Measurements from ENCODE around the gene MEGF6.

Gene MEGF6

DNA sequence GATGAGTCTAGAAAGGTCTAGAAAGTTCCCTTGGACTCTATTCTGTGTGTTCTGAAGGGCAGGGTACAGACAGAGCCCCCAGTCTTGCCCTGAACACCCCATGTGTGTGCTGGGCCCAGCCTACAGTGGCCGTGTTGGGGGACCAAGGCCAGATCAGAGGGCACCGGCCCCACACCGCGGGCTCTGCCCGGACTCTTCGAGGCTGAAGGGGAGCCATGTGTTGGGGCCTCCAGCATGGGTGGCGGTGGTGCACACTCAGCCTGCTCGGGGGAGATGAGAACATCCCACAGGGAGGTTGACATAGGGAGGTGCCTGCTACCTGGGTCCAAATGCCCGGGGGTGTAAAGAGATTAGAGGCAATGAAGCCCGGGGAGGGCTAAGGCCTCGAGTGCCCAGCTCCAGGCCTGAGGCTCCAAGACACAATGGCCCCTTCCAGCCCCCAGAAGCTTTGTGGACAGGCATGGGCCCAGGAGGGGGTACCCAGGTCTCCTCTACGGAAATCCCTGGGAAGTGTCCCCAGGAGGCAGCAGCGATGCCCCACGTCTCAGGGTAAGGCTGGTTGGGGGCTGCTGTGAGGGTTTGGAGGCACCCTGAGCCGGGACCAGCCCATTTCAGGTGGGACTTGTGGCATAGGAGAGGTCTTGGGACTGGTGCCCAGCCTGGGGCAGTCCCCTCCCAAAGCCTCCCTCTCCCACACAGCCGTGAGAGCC is 144.8 kb downstream of the MEGF6 start:
- no peak for DNase-seq

DNA sequence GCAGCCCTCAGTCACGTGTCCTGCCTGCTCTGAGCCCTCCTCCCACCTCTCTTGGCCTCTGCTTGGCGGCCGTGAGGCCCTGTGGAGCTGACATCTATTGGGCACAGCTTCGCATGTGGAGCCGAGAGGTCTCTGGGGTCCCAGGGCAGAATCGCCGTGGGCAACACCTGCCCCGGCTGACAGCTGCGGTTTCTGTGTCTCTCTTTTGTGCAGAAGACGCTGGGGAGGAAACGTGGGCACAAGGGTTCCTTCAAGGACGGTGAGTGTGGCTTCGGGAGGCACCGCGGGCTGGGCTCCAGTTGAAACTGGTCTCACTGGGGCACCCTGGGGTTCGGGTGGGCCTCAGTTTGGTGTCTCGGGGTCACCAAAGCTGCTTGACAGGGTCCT is 145.4 kb downstream of the MEGF6 start:
- no peak for DNase-seq

DNA sequence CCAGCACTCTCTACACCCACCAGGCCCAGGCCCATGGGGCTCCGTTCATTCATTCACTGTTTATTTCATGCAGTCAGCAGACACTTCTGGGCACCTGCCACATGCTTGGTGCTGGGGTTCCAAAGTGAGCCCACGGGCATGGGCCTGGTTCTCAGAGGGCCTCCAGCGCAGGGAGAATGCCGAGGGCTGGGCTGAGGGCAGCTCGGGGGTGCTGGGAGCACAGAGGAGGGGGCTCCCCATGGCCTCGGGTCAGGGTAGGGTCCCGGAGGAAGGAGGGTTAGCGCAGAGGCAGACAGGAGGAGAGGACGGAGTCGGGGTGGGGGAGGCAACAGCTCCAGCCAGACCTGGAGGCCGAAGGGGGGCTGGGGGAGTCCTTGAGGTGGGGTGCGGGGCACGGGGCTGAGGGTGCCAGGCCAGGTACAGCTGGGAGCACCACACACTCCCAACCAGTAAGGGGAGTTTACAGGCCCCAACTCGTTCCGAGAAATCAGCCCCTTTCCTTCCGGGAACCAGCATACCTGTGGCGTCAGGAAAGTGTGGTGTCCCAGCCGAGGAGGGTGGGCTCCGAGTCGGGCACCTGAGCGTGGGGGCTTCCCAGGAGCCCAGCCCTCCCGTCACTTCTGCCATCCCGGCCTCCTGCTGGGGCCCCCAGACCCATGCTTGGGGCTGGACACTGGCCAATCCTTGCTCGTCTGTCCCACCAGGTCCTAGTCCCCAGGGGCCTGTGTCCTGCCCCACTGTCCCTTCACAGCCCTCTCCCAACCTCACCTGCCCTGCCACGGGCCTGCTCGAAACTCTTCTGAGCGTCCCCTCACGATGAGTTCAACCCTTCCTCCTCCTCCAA is 146.0 kb downstream of the MEGF6 start:
- DNase-seq, result no peak

- no peak for DNase-seq
Observed at GRCh38 chr1:3464649-3465025, 146.7 kb downstream of the MEGF6 start.

DNA sequence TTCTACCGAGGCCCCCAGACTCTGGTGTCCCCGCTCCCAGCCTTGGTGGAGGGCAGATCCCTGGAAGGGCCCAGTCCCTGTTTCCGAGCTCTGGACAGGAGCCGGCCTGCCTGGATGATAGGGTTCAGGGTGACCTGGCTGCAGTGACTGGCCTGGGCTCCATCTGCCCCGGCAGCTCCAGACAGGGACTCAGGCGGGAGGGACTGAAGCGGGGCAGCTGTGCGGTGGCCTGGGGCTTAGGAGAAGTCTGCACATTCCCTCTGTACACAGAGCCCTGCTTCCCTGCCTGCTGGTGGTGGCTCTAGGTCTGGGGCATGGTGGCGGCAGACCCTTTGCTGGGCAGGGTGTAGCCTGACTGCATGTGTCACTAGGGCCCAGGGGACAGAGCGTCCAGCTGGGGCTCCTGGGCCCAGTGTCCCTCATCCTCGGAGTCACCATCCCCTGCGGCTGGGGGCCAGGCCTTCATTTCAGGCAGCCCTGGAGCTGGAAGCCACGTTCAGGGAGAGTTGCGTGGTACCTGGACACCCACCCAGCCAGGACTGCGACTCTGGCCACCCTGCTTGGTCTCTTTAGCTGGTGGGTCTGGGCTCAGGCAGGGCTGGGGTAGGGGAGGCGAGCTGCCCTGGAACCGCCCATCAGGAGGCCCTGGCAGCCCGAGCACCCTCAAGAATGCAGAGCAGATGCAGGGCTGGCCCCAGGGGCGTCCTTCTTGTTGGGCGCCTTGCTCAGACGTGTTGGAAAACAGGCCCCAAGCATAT is 147.2 kb downstream of the MEGF6 start:
- no peak for DNase-seq

GRCh38 chr1:3463408-3463863 is 147.9 kb downstream of the MEGF6 start:
- DNase-seq, result no peak

DNA sequence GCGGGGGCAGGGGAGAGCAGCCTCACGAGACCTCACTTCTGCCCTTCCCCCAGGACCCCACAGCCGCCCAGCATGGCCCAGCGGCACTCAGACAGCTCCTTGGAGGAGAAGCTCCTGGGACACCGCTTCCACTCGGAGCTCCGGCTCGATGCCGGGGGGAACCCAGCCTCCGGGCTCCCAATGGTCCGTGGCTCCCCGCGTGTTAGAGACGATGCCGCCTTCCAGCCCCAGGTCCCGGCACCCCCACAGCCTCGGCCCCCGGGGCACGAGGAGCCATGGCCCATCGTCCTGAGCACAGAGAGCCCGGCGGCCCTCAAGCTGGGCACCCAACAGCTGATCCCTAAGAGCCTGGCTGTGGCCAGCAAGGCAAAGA is 148.3 kb downstream of the MEGF6 start:
- DNase-seq, result no peak

DNA sequence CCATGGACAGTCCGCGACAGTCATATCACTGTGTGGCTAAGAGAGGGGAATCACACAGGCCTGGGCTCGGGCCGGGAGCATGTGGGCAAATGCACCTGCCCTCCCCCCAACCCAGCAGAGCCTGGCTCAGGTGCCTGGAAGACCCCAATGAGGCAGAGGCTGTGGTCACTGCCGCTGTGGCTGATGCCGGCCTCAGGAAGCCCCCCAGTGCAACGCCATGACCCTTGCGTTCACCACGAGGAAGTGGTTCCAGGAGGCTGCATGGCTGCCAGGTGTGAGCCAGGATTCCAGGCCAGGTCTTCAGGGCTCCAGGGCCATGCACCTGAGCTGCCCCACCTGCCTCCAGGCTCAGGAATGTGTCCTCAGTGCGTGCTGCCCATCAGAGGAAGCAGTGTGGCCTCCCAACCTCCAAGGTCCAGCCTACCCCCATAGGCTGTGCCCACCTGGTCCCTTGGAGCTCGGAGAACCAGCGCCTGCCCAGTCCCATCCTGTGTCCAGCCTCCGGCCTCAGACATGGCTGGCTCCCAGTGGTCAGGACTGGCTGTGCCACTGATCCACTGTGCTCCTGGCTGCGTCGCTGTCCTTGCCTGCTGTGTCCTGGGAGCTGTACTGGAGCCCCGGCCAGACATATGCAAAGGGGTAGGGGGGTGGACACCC is 148.8 kb downstream of the MEGF6 start:
- DNase-seq, result no peak

DNA sequence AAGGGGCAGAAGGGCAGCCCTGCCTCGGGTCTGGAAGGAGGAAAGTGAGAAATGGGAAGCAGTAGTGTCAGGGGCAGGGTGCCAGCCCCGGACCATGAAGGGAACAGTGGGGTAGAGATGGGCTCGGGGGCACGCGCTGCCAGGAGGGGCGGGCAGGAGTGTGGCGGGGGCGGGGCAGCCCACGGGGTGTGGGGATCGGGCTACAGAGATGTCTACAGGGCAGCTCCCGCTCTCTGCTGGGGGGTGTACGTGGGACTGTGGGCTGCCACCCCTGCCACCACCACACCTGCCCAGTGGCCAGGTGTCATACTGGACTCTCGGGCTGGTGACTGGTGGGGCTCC is 149.4 kb downstream of the MEGF6 start:
- no peak for DNase-seq

- no peak for DNase-seq
Observed at GRCh38 chr1:3461238-3461933, 149.9 kb downstream of the MEGF6 start.

DNA sequence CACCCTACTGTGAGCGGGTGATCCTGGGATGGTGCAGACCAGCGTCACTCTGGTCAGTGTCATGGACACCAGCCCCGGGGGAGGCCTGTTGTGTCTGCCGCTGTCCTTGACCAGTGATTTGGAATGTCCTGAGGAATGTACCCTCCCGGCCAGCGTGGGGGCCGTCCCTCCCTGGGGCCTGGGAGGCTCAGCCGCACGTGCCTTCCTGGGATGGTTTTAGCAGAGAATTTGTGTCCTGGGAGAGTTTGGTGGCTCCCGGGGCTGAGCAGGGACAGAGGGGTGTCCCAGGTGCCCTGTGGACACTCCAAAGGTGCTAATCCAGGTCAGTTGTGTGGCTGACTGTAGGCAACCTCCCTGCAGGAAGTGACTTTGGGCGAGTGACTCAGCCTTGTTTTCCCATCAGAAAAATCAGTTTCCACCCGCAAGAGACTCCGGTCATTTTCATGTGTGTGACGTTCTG is 150.6 kb downstream of the MEGF6 start:
- DNase-seq, result no peak

- no peak for DNase-seq
Observed at GRCh38 chr1:3459940-3460671, 151.2 kb downstream of the MEGF6 start.

DNA sequence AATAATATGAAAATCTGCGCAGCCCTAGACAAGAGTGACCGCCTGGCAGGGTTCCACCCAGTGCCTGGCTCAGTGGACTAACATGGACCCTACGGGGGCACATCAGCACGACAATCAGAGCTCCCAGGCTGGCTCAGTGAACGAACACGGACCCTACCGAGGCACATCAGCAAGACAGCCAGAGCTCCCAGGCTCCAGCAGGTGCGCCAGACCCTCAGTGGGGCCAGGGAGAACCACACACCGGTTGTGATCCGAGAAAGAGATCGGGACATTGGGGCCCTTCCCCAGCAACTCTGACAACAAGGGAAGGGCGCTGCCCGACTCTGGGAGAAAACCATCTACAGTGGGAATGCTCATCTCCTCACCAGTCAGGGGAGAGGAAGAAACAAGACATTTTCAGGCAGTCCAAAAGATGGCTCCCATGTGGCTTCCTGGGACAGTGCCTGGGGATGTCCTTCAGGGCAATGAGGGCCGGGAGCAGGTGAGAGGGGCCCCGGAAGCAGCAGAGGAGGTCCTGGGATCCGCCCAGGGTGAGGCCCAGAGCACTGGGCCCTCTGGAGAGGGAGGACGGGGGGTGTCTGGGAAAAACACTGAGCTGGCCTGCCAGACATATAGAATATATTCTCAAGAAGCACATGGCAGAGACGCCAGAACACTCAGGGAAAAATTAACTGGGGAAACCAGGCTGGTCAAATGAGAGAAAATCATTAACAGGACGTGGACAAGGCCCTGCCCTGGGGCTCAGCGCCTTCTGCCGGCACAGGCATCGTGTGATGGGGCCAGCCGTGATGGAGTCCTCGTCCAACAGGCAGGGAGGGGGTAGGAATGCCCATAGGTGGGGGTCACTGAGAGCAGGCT is 152.0 kb downstream of the MEGF6 start:
- no peak for DNase-seq

- DNase-seq, result no peak
Observed at GRCh38 chr1:3457910-3458883, 153.1 kb downstream of the MEGF6 start.

DNA sequence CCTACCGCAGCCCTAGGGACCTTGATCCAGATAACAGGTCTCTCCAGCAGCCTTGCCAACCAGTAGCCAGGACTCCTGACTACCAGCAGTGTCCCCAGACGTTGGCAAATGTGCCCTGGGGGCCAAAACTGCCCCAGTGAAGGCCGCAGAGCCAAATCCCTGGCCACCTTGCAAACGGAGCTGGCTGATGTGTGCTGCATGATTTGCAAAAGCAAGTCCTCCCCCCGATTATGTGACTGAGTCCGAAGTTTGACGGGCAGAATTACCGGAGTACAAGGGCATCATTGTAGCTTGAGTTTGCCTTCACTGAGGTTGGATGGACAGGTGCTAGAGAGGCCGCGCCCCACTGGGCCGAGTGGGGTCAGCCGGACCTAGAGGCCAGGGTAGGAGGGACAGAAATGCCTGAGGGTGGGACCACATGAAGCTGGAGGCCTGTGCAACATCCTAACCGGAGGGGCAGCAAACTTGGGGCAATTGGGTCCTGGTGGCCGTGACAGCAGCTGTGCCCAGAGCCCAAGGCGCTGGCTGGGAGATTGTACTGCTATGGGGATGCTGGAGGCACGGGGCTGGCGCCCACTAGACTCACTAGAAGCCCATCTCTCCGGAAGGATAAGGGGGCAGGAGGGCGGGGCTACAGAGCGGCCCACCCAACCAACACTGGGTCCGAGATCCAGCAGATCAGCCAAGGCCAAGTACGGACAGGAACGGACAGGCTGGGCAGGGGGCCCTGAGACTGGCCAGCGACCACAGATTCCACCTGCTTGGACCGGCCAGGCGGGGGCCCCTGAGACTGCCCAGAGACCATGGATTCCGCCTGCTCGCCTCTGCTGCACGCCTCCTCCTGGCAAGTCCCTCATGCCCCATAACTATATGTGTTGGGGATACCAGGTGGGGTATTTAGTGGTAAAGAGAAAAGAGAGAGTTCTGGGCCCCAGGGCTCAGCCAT is 154.1 kb downstream of the MEGF6 start:
- no peak for DNase-seq

DNA sequence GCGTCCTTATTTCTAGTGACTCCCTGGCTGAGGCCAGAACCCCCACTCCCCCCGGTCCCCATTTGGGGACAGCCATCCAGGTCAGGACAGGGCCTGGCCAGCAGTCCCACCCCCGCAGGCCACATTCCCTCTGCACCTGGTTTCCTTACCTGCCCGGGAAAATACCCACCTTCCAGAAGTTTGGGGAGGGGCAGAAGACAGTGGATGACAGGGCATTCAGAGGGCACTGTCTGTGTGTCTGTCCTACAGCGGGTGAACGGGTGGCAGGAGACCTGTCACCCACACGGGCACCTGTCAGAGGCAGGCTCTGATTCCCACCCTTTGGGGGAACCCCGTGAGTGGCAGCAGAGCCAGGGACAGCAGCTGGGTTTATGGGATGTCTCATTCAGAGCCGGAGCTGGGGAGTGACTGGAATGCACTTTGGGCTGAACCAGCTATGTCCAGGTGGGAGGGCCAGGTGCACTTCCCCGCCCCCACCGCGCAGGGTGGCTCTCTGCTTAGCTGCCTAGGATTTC is 154.8 kb downstream of the MEGF6 start:
- DNase-seq, result no peak

GRCh38 chr1:3455670-3456448 is 155.4 kb downstream of the MEGF6 start:
- DNase-seq, result no peak
